GM12873 (cell line): ENCODE results near the gene SCG5.

Experiments used
- TF ChIP-seq, protein P1 (sequence below): IDR thresholded peaks from 2 replicates; pipeline ENCODE4 v1.5.1; 2012; ENCODE audit warnings: low read depth, mild to moderate bottlenecking, moderate library complexity, low read length, control low read depth; ENCODE audit not compliant: insufficient read depth; ENCODE audit errors: missing control alignments

The SCG5 gene

DNA sequence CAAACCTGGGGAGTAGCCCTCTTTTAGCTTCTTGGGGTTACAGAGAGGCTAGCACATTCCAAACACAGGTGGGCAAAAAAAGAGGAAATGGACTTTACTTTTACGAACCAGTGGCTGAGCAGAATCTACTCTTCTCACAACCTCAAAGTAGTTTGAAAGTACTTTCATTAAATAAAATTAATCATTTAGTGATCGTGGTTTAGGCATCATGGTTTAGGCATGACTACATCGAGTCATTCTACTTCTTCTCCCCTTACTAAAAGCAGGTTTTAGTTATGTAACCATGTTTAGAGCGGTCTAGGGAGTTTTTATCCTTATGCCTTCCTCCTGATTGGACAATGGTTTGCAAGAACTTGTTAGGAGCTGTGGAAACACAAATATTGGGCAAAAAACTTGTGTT, 73.8 kb downstream of the SCG5 start:
- TF ChIP-seq, protein P1, sequence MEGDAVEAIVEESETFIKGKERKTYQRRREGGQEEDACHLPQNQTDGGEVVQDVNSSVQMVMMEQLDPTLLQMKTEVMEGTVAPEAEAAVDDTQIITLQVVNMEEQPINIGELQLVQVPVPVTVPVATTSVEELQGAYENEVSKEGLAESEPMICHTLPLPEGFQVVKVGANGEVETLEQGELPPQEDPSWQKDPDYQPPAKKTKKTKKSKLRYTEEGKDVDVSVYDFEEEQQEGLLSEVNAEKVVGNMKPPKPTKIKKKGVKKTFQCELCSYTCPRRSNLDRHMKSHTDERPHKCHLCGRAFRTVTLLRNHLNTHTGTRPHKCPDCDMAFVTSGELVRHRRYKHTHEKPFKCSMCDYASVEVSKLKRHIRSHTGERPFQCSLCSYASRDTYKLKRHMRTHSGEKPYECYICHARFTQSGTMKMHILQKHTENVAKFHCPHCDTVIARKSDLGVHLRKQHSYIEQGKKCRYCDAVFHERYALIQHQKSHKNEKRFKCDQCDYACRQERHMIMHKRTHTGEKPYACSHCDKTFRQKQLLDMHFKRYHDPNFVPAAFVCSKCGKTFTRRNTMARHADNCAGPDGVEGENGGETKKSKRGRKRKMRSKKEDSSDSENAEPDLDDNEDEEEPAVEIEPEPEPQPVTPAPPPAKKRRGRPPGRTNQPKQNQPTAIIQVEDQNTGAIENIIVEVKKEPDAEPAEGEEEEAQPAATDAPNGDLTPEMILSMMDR = no peak

- TF ChIP-seq, protein P1 = no peak
Measured at GRCh38 chr15:32716216-32716914, 74.9 kb downstream of the SCG5 start.

DNA sequence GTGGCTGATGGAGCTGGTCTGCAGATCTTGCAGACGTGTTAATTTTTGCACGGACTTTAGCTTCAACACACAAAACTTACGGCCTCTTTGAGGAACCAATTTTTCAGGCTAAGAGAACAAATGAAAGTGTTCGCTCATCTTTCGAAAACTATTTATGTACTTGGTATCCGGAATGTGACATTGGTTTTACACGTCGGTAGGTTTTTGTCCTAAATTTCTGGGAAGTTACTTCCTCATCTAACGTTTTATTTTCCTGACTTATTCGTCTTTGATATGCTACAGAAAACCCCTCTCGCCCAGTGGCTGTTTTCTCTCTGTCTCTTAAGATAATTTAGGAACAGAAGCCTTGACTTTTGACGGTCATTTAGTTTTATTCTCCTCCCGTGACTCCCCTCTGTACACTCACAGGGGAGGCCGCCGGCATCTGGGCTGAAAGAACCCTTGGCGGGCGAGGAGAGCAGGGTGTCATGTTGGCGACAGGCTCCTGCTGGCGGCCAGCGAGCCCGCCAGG, 75.5 kb downstream of the SCG5 start:
- TF ChIP-seq, protein P1 = no peak

- TF ChIP-seq, protein P1 = no peak
Measured at GRCh38 chr15:32717426-32718226, 76.1 kb downstream of the SCG5 start, which contains the start of gene GREM1. GREM1 (plus strand) TSS chr15:32718004; CDS start chr15:32730691, 12,687 bp downstream.

- TF ChIP-seq, protein P1 = no peak
Measured at GRCh38 chr15:32718227-32718820, 76.8 kb downstream of the SCG5 start.

- TF ChIP-seq, protein P1 = no peak
Measured at GRCh38 chr15:32718821-32719716, 77.6 kb downstream of the SCG5 start.
